Pons (tissue), 1 donor: ENCODE measurements around the gene SCN8A.

Experiments
- DNase-seq: peaks from one replicate; pipeline ENCODE4 v3.0.0-alpha.2; 2016; ENCODE audit warnings: low spot score

The SCN8A gene

GRCh38 chr12:51834411-51834810, 243.4 kb downstream of the SCN8A start:
- no peak for DNase-seq

DNA sequence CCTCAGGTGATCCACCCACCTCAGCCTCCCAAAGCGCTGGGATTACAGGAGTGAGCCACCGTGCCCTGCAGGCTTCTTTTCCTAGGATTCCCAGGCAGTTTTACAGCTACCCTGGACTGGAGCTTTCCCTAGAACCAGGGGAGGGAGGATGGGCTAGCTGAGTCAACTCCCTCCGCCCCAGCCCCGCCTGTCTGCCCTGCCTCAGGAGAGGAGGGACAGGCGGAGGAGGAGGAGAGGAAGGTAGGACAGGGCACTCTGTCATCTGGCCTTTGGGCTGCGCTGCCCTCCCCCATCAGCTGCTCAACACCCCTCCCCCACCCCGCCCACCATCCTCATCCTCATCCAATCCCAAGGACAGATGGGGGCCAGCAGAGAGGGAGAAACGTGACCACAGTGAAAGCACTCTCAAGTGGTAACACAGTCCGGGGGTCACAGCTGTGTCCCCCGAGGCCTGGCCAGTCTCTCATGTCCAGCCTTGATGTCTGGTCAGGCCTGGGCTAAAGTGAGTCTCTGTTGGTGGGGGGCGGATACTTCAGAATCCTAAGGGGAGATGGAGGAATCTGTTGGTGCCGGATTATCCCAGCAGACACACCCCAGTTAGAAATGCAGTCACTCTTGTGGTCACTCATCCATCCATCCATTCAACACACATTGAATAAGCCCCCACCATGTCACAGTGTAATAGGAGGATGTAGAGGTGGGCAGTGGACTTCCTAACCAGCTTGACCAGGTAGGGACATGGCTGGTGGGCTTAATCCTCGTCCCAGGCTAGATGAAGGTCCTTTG, 245.2 kb downstream of the SCN8A start:
- no peak for DNase-seq

DNA sequence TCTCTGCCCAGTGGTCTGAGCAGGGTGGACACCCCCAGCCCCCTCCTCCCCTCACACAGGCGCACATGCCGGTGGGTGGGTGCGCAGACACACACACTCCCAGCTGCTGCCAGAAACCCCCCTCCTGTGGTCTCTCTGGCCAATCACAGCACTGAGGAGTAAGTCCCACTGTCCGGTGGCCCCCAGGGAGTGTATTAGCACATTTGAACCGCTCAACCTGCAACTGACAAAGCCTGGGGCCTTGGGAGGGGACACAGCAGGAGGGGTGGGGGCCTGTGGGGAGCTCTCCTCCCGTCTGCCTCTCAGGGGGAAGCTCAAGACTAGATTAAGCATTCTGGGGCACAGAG, 245.8 kb downstream of the SCN8A start:
- no peak for DNase-seq

DNA sequence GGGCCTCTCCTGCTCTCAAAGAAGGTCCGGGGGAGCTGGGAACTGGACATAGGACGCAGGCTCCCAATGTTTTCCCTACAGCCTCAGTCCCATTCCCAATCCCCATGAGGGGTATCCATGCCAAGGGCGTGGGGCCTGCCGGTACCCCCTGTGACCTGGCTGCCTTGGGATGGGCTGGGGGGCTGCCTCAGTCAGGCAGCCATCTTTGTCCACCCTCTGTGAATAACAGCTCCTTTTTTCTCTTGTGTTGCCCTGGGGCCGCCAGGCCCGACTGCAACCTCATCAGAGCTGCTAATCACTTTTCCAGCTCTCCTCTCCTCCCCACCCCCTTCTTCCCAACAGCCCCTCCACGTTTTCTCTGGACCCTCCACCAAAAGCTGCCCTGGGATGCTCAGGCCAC, 246.3 kb downstream of the SCN8A start:
- DNase-seq, result no peak

DNA sequence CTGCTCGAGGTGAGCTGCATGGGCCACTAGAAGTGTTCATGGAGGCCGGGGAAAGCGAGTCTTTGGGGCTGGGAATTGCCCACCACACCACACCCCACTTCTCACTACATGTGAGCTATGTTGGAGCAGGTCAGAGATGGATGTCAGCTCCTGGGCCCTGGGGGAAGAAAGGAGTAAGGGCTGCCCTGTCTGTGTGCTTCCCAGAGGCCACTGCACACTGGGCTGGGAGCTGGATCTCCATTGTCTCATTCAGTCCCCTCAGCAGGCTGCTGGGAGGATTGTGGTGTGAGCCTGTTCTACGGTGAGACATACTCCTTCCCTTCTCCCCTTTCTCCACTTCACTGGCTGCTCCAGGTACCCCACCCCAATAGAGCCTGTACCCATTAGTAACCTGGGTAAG, 247.0 kb downstream of the SCN8A start:
- no peak for DNase-seq

DNA sequence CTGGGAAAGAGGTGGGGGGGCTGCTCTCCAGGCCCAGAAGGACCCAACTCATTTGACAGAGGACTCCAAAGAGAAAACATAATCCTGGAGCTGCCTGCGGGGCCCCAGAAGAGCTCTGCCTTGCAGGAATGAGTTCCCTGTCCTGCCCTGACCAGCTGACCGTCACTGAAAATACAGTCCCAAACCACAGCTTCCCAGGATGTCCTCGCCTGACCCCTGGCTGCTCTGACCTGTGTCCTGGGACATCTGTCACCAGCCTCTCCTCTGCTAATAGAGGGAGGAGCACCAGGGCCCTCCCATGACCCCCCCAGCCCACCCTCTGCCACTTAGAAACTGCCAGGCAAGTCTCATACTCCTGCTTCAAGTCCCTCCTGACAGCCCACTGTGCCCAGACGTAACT, 247.7 kb downstream of the SCN8A start:
- no peak for DNase-seq

DNA sequence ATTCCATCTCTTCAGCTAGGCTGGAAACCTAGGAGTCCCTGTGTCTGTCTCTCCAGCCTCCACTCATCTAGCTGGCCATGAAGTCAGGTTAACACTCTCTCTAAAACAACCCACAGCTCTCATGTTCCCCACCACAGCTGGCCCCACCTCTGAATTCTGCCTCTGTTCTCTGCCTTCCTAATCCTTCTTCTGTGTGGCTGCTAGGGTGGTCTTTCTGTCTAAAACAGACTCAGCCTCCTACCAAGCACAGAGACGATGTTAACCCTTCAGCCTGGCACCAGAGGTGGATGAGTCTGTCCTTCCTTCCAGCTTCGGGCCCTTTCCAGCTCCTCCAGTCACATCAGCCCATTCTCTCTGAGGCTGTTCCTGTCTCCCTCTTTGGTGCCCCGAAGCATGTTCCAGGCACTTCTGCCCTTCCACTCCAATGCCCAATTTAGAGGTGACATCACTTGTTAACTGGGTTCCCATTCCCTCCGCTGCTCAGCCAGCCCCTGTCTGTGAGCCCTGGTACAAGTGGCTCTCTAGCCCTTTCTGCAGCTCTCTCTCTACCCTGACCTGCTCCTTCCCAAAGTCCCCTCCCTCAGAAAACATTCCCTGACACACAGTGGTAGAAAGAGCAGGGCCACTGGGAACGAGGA, 248.4 kb downstream of the SCN8A start:
- no peak for DNase-seq

DNA sequence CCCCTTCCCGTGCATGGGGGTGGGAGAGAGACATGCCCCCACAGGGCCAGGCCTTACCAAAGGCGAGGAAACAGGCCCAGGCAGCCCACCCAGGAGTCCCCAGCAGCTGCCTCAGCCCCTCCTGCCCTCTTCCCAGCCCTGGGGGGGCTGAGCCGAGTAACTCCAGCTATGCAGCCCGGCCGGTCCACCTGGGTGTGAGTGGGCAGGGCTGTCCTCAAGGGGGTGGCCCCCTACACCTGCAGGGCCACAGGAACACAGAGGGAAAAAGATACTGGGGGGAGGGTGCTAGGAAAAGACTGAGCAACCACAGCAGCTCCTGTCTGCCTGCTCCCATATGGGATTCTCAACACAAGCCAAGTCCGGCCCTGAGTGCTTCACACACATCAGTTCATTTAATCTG, 249.9 kb downstream of the SCN8A start:
- DNase-seq, result no peak

DNA sequence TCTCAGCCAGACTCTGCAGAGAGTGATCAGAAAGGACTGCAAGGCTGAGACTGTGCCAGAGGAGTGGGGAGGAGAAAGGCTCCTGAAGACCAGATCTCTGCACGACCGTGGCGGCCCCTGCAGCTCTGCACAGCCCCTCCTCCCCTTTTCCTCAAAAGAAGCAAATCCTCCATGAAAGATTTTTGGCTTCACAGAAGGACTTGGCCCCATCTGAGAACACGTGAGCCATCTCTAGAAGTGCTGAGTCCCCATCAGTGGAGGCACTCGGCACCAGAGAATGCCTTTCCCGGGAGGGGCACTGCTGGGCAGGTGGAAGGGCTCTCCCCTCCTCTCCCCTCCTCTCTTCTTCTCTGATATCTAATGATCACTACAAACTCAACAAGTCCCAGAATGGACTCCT, 250.7 kb downstream of the SCN8A start:
- no peak for DNase-seq

DNA sequence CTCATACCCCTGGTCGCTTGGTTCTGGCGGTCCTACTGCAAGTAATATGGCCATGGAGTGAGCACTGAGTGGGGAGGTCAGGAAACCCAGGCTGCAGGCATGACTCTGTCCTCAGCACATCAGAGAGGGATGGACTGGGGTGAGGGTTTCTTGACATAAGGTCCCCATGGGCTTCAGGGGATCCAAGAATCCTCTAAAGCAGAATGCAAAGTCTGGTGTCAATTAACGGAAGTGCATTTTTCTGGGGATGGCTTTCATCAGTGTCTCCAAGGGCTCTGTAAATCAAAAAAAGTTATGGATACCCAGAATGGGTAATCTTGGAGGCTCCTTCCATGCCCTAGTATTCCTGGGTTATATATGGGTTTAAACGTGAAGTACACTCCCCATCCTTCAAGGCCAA, 253.8 kb downstream of the SCN8A start:
- DNase-seq, result no peak

DNA sequence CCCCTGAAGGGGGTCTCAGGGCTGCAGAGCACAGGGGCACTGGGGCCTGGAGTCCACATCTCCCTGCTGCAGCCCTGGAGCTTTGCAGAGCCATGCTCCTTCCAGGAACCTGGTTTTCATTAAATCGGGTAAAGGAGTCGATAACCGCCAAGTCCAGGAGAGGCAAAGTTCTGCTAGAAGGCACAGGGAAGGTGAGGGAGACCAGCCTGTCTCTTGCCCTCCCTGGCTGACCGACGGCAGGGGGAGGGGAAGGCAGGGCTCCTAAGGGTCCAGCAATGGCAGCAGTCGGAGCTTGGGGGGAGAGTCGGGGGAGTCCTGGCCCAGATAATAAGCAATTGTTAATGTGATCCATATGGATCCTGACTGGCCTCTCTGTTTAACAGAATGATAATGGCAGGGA, 254.4 kb downstream of the SCN8A start:
- DNase-seq, result no peak

DNA sequence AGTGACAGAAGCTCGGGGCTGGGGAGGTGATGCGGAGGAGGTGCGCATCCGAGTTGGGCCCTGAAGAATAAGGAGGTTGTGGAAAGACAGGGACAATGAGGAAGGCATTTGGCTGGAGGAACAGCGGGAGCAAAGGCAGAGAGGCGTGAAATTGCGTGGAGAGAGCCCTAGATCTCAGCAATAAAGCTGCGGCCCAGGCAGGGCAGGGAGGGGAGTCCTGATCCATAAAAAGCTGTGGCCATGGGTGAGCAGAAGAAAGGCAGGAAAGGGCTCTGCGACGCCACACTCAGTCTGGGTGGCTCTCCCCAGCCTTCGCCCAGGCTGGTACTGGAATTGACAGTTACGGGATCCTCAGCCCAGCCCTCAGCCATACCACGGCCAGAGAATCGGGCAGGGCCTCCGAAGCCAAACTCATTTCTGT, 255.2 kb downstream of the SCN8A start:
- DNase-seq, result no peak

DNA sequence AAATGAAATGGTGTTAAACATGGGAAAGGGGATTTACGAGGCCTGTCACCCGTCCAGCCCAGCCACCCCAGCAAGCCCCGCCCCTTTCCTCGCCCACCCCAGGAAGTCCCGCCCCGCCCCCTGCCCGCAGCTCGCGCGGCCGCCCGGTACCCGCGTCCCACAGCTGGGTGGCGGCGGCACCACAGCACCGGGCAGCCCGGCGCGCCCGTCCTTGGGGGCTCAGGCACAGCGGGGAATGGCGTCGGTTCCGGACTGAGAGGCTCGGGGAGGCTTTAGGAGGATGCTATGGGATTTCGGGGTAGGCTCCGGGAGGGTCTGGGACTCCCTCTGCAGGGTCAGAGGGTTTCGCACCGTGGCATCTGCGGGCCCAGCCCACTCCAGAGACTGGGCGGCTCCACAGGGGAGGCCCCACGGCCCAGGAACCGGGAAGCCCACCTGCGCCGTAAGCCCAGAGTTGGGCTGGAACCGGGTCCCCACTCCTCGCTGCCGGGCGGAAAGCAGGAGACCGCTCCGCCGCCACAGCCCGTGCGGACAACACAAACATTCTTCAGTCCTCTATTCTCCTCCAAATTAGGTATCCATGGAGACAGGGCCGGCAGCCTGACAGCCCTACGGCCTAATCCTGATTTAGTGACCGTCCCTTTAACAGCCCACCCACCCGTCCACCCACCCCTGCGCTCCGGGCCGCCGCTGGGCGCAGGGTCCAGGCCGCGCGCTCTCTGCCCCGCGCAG, 256.0 kb downstream of the SCN8A start:
- DNase-seq, result no peak

- no peak for DNase-seq
Measured at GRCh38 chr12:51847643-51848325, 256.8 kb downstream of the SCN8A start.

- no peak for DNase-seq
Measured at GRCh38 chr12:51848326-51848727, 257.3 kb downstream of the SCN8A start, which contains the start of gene FIGNL2. TSS of gene FIGNL2 (minus strand) at chr12:51848718. CDS start at chr12:51822413, 26,305 bp downstream.

- no peak for DNase-seq
Measured at GRCh38 chr12:51848841-51849735, 258.1 kb downstream of the SCN8A start.

GRCh38 chr12:51850081-51850964, 259.3 kb downstream of the SCN8A start:
- DNase-seq, result no peak

GRCh38 chr12:51850965-51851299, 259.9 kb downstream of the SCN8A start:
- DNase-seq, result no peak

- DNase-seq, result no peak
Measured at GRCh38 chr12:51851413-51852124, 260.5 kb downstream of the SCN8A start.
